Measurements from ENCODE around the gene MYLIP.

MYLIP gene

DNA sequence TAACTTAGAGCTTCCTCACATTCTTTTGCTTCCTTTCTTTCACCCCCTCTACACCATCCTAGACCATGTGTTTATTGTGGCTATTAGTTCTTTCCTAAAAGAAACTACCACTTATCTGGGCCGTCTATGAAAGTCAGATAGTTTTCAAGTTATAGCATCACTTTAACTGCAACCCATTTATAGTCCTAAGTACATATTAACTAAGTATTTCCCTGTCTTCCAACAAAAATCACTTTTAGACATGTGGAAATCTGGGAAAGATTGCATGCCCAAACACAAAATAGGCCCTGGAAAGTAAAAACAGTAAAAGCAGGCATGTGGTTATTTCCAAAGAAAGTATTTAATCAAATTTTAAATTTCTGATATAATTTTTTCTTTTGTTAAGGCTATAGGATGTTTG, 5.5 kb downstream of the MYLIP start:
- POLR2A ChIA-PET = no interaction called here
- TF ChIP-seq, protein P1, sequence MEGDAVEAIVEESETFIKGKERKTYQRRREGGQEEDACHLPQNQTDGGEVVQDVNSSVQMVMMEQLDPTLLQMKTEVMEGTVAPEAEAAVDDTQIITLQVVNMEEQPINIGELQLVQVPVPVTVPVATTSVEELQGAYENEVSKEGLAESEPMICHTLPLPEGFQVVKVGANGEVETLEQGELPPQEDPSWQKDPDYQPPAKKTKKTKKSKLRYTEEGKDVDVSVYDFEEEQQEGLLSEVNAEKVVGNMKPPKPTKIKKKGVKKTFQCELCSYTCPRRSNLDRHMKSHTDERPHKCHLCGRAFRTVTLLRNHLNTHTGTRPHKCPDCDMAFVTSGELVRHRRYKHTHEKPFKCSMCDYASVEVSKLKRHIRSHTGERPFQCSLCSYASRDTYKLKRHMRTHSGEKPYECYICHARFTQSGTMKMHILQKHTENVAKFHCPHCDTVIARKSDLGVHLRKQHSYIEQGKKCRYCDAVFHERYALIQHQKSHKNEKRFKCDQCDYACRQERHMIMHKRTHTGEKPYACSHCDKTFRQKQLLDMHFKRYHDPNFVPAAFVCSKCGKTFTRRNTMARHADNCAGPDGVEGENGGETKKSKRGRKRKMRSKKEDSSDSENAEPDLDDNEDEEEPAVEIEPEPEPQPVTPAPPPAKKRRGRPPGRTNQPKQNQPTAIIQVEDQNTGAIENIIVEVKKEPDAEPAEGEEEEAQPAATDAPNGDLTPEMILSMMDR (IDR thresholded peaks at IDR 0.05; ENCODE audit: insufficient read depth, low read length, missing control alignments) = no peak
- H3K4me3 ChIP-seq (ENCODE audit: low read depth, low read length) = no peak overlapping the region
- no peak for DNase-seq (ENCODE audit: low read depth, low spot score)
- CTCF ChIA-PET = interaction anchor here (0.8 to 1.0 kb wide), 2 partner anchors 48 to 443 kb away, joined by 3 to 4 read pairs; no protein-coding TSS in a partner anchor

- TF ChIP-seq, protein P1 (IDR thresholded peaks at IDR 0.05; ENCODE audit: insufficient read depth, low read length, missing control alignments) = no peak
- H3K4me3 ChIP-seq (ENCODE audit: low read depth, low read length) = no peak overlapping the region
- CTCF ChIA-PET = interaction anchor here (1.7 kb wide), 1 partner anchor 48 kb away, joined by 4 read pairs; no protein-coding TSS in a partner anchor
- no peak for DNase-seq (ENCODE audit: low read depth, low spot score)
- POLR2A ChIA-PET = no interaction called here
Measured at GRCh38 chr6:16135066-16135465, 6.2 kb downstream of the MYLIP start.

DNA sequence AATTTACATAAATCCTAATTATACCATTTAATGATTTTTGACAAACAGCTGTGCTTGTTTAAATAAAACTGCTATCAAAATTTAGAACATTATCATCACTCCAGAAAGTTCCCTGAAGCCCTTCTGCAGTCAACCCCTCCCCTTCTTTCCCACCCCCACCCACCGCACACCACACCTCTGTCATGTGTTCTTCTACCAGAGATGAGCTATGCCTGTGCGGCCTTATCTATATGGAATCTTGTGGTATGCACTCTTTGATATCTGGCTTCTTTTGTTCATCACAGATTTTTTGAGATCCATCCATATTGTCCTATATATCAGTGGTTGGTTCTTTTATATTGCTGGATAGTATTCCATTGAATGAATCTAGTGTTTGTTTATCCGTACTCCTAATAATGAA, 7.2 kb downstream of the MYLIP start:
- POLR2A ChIA-PET = no interaction called here
- TF ChIP-seq, protein P1 (IDR thresholded peaks at IDR 0.05; ENCODE audit: insufficient read depth, low read length, missing control alignments) = no peak
- no peak overlapping the region for H3K4me3 ChIP-seq (ENCODE audit: low read depth, low read length)
- CTCF ChIA-PET = interaction anchor here (0.7 to 1.7 kb wide), 4 partner anchors 15 to 445 kb away, joined by 3 to 4 read pairs (median 3); no protein-coding TSS in a partner anchor
- DNase-seq (ENCODE audit: low read depth, low spot score) = no peak

- H3K4me3 ChIP-seq (ENCODE audit: low read depth, low read length) = no peak overlapping the region
- CTCF ChIA-PET = interaction anchor here (0.7 to 1.7 kb wide), 6 partner anchors 8 to 445 kb away, joined by 3 to 5 read pairs (median 4); partner anchors contain the start of gene MYLIP
- no peak for DNase-seq (ENCODE audit: low read depth, low spot score)
- TF ChIP-seq, protein P1 (IDR thresholded peaks at IDR 0.05; ENCODE audit: insufficient read depth, low read length, missing control alignments) = no peak
- POLR2A ChIA-PET = interaction anchor here (1.8 kb wide), 1 partner anchor 8 kb away, joined by 10 read pairs; the partner anchor contains the start of gene MYLIP
Measured at GRCh38 chr6:16136621-16137450, 8.0 kb downstream of the MYLIP start.

- POLR2A ChIA-PET = interaction anchor here (1.8 kb wide), 1 partner anchor 9 kb away, joined by 10 read pairs; the partner anchor contains the start of gene MYLIP
- TF ChIP-seq, protein P1 (IDR thresholded peaks at IDR 0.05; ENCODE audit: insufficient read depth, low read length, missing control alignments) = no peak
- CTCF ChIA-PET = interaction anchor here (1.2 kb wide), 2 partner anchors 9 to 45 kb away, joined by 5 read pairs; partner anchors contain the start of gene MYLIP
- DNase-seq (ENCODE audit: low read depth, low spot score) = no peak
- H3K4me3 ChIP-seq (ENCODE audit: low read depth, low read length) = no peak overlapping the region
Measured at GRCh38 chr6:16137451-16137801, 8.5 kb downstream of the MYLIP start.

DNA sequence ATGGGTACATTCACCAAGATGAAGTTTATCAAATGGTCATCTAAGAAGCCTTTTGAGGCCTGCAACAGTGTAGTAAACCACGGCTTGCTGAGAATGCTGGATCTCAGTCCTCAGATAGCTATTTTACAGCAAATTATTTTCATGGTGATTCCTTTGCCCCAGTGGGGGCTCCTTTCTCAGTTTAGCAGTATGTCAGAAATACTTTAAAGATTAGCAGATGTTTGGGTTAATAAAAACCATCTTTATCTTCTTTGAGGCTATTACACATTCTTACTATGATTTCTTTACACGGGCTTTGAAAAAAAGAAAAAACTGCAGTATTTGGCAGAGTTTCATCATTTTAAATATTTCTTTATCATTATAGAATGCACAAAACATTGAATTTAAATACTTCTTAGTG, 10.7 kb downstream of the MYLIP start:
- H3K4me3 ChIP-seq (ENCODE audit: low read depth, low read length) = no peak overlapping the region
- no peak for DNase-seq (ENCODE audit: low read depth, low spot score)
- POLR2A ChIA-PET = no interaction called here
- CTCF ChIA-PET = no interaction called here
- TF ChIP-seq, protein P1 (IDR thresholded peaks at IDR 0.05; ENCODE audit: insufficient read depth, low read length, missing control alignments) = no peak
